Epithelial cell of proximal tubule (primary cell): Measurements from ENCODE around the gene NAXD. TPM values are rescaled to one million over a fixed set of nuclear protein-coding genes. Genes with fewer than 3 reads are reported as not detected.

Experiments used
- DNase-seq: peaks from one replicate; pipeline ENCODE4 v3.0.0-alpha.2; 2011; ENCODE audit warnings: low read depth
- H3K4me3 ChIP-seq: 2 replicates; pipeline ENCODE4 v1.5.1; 2011; ENCODE audit warnings: low read depth, mild to moderate bottlenecking, low read length
- CTCF ChIP-seq: conservative IDR thresholded peaks from 2 replicates; pipeline ENCODE4 v1.5.1; 2012; ENCODE audit warnings: low read depth, mild to moderate bottlenecking, low read length
- total RNA-seq: library from RNA; depleted of rRNA; stranded (reverse); fragments of >200 nt; gene quantifications from 2 replicates; pipeline ENCODE4 v1.2.3, GENCODE V29; 2015

The NAXD gene
- total RNA-seq, 1 donor from 2014 or later, result 16.7 TPM

GRCh38 chr13:110635405-110636002, 20.2 kb downstream of the NAXD start:
- no peak for DNase-seq
- TF ChIP-seq CTCF, result no peak
- H3K4me3 ChIP-seq, result no peak overlapping the region

GRCh38 chr13:110636053-110636475, 20.7 kb downstream of the NAXD start:
- no peak overlapping the region for H3K4me3 ChIP-seq
- no peak for TF ChIP-seq CTCF
- no peak for DNase-seq

GRCh38 chr13:110636701-110637201, 21.4 kb downstream of the NAXD start:
- TF ChIP-seq CTCF, result no peak
- no peak overlapping the region for H3K4me3 ChIP-seq
- DNase-seq, result no peak

GRCh38 chr13:110637275-110637674, 21.9 kb downstream of the NAXD start:
- DNase-seq, result no peak
- H3K4me3 ChIP-seq, result no peak overlapping the region
- TF ChIP-seq CTCF, result no peak

- DNase-seq, result no peak
- H3K4me3 ChIP-seq, result no peak overlapping the region
- no peak for TF ChIP-seq CTCF
Observed at GRCh38 chr13:110637747-110638146, 22.4 kb downstream of the NAXD start.

DNA sequence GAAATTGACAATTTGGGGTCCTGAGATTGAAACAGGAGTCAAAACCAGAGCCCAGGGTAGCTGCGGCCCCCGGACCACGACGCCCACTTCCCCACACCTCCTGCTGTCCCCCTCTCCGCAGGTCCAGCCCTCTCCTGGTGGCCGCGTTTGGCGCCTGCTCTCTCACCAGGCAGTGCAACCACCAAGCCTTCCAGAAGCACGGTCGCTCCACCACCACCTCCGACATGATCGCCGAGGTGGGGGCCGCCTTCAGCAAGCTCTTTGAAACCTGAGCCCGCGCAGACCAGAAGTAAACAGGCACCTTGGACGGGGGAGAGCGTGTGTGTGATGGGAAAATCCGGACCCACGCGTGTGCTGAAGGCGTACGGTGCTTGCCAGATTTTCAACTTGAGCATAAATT, 22.9 kb downstream of the NAXD start:
- H3K4me3 ChIP-seq, result no peak overlapping the region
- no peak for TF ChIP-seq CTCF
- DNase-seq, result no peak
